NCI-H524 (cell line): Measurements from ENCODE around the gene FBLN1.
"Not testable (repeated sequence)": the region's sequence is repeated elsewhere in the genome, so short reads cannot be mapped to it uniquely, and the experiment has no call there.

ENCODE experiments used
- DNase-seq, 2 experiments: peaks; one replicate each; lab custom pipeline; 2025; lab: John Stamatoyannopoulos, UW

The FBLN1 gene

DNA sequence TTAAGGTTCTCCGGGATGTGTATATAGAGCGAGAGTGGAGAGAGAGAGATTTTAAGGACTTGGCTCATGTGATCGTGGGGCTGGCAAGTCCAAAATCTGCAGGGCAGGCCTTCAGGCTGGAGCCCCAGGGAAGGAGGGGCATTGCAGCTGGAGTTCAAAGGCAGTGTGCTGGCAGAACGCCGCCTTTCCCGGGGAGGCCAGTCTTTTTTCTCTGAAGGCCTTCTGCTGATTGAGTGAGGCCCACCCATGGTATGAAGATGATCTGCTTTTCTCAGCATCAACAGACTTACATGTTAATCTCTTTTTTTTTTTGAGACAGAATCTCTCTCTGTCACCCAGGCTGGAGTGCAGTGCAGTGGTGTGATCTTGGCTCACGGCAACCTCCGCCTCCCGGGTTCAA is 25.4 kb downstream of the FBLN1 start:
- DNase-seq = no peak

- DNase-seq = no peak
Observed at GRCh38 chr22:45529105-45529504, 26.4 kb downstream of the FBLN1 start.

GRCh38 chr22:45529971-45530575 is 27.4 kb downstream of the FBLN1 start:
- DNase-seq = no peak

GRCh38 chr22:45531441-45532234 is 29.0 kb downstream of the FBLN1 start:
- peak in 1 of 2 experiments; percentile 23 for DNase-seq

GRCh38 chr22:45532235-45532631 is 29.6 kb downstream of the FBLN1 start:
- DNase-seq = no peak

GRCh38 chr22:45533703-45534102 is 31.0 kb downstream of the FBLN1 start:
- no peak for DNase-seq

- DNase-seq = peak; percentile 85 to 94
Observed at GRCh38 chr22:45534339-45535192, 31.9 kb downstream of the FBLN1 start.

DNA sequence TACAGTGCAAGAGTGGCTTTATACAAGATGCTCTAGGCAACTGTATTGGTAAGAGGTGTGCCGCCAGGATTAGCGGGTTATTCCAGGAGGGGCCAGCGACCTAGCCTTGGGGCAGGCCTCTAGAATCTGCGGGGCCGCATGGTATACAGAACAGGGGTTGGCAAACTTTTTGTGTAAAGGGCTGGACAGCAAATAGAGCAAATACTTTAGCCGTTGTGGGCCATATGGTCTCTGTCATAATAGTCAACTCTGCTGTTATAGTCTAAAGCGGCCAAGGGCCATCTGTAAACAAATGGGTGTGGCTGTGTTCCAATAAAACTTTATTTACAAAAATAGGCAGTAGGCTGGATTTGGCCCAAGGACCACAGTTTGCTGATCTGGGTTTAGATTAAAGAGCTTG is 32.6 kb downstream of the FBLN1 start:
- DNase-seq = no peak

GRCh38 chr22:45535835-45536234 is 33.2 kb downstream of the FBLN1 start:
- not testable (repeated sequence) for DNase-seq

- peak; percentile 61 to 85 for DNase-seq
Observed at GRCh38 chr22:45537734-45538181, 35.1 kb downstream of the FBLN1 start.

DNA sequence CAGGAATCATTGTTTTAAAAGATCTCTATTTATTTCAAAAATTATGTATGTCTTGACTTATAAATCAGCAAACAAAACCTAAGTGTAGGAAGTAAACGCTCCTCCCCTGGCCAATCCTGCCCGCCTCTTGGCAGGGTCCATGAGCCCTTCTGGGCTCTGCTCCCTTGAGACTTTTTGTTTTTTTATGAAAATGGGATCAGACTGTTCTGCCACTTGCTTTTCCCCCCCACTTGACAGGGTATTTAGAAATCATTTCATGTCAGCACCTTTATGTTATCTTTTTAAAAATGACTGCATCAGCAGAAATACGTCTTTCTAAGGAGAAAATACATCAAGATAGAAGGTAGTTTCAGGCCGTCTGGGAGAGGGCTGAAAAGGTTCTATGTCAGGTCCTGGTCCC is 35.6 kb downstream of the FBLN1 start:
- DNase-seq = peak in 1 of 2 experiments; percentile 29

DNA sequence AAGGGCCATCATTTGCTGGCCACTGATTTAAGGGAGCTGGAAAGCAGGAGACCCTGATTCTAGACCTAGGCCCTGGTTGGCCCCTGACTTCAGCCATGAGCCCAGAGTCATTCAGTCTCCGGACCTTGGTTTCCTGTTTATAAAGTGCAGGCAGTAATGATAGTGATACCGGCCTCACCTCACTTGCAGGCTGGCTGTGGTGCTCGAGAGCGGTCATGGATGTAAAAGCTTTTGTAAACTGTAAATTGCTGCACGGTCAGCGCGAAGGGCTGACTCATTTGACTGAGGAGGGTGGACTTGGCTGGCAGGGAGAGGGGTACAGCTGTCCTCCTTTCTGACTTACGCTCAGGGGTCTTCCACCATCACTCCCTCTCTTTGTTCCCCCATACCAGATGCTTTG is 37.4 kb downstream of the FBLN1 start:
- no peak for DNase-seq

DNA sequence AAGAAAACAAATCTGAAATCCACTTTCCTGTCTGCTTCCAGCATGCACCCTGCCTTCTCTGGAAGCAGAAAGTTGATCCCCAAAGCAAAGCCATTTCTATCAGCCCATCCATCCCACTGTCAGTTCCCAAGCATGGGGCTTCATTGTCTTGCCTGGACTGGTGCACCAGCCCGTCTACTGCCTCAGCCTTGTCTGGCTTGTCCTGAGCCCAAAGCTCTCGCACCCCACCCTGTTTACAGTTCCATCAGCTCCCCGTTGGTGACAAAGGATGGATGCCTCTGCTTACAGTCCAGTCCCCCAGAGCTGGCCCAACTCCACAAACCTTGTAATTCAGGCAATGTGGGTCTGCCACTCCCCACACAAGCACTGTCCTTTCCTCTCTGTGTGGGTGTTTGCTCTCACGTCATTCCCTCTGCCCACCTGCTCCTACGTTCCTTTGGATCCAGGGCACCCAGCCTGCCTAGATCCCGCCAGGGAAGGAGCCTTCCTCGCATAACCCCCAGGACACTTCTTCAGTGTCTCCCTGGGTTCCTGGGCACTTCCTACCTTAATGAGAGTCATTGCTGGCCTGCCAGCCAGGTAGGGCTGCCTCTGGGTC is 38.8 kb downstream of the FBLN1 start:
- no peak for DNase-seq

GRCh38 chr22:45542001-45542520 is 39.4 kb downstream of the FBLN1 start:
- no peak for DNase-seq

DNA sequence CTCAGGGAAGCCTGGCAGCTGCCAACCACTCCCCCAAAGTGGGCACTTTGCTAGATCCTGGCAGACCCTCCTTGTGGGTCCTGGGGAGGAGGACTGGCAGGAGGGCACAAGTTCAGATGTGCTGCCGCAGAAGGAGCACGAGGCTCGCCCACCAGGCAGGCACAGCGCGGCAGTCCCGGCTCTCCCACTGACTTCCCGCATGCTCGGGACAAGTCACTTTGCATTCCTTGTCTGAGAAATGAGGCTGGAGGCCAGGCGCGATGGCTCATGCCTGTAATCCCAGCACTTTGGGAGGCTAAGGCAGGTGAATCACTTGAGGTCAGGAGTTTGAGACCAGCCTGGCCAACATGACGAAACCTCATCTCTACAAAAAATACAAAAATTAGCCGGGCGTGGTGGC is 40.1 kb downstream of the FBLN1 start:
- DNase-seq = not testable (repeated sequence)

GRCh38 chr22:45543243-45543642 is 40.6 kb downstream of the FBLN1 start:
- no peak for DNase-seq

GRCh38 chr22:45544588-45545170 is 42.0 kb downstream of the FBLN1 start:
- no peak for DNase-seq

DNA sequence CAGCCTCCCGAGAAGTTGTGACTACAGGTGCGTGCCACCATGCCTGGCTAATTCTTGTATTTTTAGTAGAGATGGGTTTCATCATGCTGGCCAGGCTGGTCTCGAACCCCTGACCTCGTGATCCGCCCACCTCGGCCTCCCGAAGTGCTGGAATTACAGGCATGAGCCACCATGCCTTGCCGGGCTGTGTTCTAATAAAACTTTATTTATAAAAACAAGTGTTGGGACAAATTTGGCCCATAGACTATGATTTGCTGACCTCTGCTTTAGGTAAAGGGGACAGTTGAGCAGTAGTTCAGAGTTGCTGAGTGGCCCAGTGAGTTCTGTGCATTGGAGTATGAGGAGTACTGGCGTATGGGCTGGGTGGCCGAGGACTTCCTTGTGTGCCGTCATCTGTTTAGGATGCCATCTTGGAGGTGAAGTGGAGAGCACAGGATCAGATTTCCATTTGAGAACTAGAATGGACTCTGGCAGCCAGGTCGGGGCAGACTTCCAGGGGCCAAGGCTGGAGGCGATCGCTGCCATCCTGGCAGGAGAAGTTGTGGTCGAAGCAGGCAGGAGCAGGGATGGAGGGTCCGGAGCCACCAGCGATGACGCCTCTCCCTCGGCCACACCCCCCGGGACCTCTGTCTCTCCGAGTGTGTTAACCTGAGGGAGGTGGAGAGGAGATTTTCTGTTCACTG is 43.8 kb downstream of the FBLN1 start:
- no peak for DNase-seq

- no peak for DNase-seq
Observed at GRCh38 chr22:45547016-45547345, 44.3 kb downstream of the FBLN1 start.

- no peak for DNase-seq
Observed at GRCh38 chr22:45547731-45548130, 45.0 kb downstream of the FBLN1 start.

DNA sequence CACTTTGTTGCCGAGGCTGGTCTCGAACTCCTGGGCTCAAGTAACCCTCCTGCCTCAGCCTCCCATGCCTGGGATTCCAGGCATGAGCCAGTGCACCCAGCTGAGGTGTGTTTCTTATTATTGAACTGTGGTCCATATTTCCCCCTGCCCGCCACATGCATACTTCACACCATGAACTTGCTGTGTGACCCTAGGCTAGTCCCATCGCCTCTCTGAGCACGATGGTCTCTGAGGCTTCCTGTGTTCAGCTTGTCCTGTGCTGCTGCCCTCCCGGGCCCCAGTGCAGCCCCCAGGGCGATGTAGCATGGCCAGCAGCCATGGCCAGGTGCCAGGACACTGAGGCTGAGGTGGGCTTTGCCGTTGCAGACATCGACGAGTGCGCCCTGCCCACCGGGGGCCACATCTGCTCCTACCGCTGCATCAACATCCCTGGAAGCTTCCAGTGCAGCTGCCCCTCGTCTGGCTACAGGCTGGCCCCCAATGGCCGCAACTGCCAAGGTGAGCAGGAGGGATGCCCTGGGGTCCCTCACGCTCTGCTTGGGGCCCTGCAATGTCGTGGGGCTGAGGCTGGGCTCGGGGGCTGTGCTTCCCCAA is 45.7 kb downstream of the FBLN1 start:
- no peak for DNase-seq
